ENCODE data around the gene FHIT.

FHIT gene

DNA sequence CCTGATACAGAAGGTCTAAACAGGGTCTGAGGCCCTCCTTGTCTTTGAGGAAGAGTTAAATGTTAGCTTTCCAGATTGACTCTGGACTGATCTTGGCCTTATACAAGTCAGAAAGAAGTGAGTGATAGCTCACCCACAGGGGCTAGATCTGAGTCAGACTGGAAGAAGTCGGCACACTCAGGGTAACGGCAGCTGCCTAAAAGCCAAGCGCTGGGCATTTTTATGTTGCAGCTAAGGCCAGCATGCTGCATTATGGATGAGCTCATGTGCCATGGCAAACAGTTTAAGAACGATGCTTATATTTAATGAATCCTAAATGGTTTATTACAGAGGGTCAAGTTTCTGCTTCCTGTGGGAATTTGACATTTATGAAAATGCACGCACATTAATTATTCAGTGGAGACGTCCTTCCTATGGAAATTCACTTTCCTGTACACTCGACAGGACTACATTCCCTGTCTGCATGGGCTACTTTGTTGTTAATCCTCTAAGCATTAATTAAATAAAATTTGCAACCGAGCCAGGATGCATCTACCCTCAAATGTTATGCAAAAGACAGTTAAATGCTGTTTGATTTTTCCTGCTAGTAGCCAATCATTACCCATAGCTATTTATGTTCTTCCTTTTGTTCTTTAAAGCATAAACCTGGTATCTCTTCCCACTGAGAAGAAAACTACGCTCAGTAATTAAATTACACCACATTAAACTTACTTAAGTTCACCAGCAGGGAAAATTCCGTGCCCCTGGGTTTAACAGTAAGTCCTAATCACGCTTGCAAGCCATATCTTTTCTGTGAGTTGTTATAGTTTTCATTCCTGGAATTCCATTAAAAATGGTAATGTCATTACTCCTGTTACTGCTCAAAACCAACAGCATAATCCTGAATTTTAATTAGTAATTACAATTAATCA is 1438.8 kb downstream of the FHIT start:
- H3K27ac ChIP-seq = peak overlapping the region in 1 of 2 donors; percentile 42
- TF ChIP-seq CTCF (IDR thresholded peaks at IDR 0.05) = no peak
- DNase-seq = no peak
- no peak overlapping the region for H3K4me3 ChIP-seq
- peaks cover 0 to 56% (median 20%) of the 10 kb centered on the region in 4 donors for H3K4me1 ChIP-seq
- H3K27me3 ChIP-seq = no peaks in the 10 kb centered on the region
- intact Hi-C loops (cut with DNase I; ENCODE audit: low total_unique reads) = no loop called here
- H3K36me3 ChIP-seq = no peaks in the 10 kb centered on the region
- no peaks in the 10 kb centered on the region for H3K9me3 ChIP-seq

DNA sequence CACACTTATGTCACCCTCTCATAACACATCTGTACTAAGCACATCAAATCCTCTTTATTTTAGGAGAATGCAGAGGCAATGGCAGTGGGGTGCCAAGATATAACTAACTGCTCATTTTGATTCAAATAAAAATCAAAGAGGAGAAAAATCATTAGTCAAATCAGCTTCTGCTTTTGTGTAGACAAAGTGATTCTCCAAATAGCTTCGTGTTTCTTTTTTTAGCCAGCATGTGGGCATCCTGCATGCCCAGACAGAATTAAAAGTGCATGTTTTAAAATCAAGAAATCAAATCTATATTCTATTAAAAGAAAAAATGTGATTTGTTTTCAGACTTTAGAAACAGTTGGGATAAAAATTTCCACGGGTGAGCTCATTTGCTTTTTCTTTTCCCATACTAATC is 1440.1 kb downstream of the FHIT start:
- intact Hi-C loops (cut with DNase I; ENCODE audit: low total_unique reads) = no loop called here
- no peaks in the 10 kb centered on the region for H3K27me3 ChIP-seq
- no peak overlapping the region for H3K4me3 ChIP-seq
- TF ChIP-seq CTCF (IDR thresholded peaks at IDR 0.05) = no peak
- no peak for DNase-seq
- no peaks in the 10 kb centered on the region for H3K36me3 ChIP-seq
- no peaks in the 10 kb centered on the region for H3K9me3 ChIP-seq
- peaks cover 0 to 51% (median 20%) of the 10 kb centered on the region in 4 donors for H3K4me1 ChIP-seq
- peak overlapping the region in 1 of 2 donors; percentile 42 for H3K27ac ChIP-seq

DNA sequence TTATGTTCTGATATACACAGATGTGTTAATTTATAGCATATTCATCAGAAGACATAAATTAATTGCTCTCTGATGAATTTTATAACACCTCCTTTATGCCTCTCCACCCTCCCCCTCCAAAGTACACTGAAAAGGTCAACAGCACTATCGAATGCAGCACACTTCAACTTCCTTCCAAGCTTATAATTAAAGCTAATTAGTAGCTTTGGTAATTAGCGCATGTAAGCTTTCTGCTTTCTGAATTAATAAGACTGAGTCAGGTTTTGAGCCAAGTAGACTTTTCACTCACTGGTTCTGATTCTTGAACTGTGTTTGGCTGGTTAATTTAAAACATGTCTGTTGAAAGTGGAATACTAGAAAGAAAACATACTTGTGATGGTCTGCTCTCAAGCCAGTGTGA is 1440.6 kb downstream of the FHIT start:
- H3K9me3 ChIP-seq = no peaks in the 10 kb centered on the region
- peak overlapping the region in 1 of 2 donors; percentile 42 for H3K27ac ChIP-seq
- DNase-seq = no peak
- intact Hi-C loops (cut with DNase I; ENCODE audit: low total_unique reads) = no loop called here
- peaks cover 0 to 51% (median 20%) of the 10 kb centered on the region in 4 donors for H3K4me1 ChIP-seq
- TF ChIP-seq CTCF (IDR thresholded peaks at IDR 0.05) = no peak
- no peaks in the 10 kb centered on the region for H3K27me3 ChIP-seq
- H3K36me3 ChIP-seq = no peaks in the 10 kb centered on the region
- no peak overlapping the region for H3K4me3 ChIP-seq

GRCh38 chr3:59809710-59810444 is 1441.4 kb downstream of the FHIT start:
- intact Hi-C loops (cut with DNase I; ENCODE audit: low total_unique reads) = no loop called here
- no peaks in the 10 kb centered on the region for H3K9me3 ChIP-seq
- H3K4me3 ChIP-seq = no peak overlapping the region
- H3K36me3 ChIP-seq = no peaks in the 10 kb centered on the region
- no peaks in the 10 kb centered on the region for H3K27me3 ChIP-seq
- peak in 1 of 2 experiments; percentile 41 for TF ChIP-seq CTCF (IDR thresholded peaks at IDR 0.05)
- DNase-seq = no peak
- no peak overlapping the region for H3K27ac ChIP-seq
- peaks cover 0 to 51% (median 20%) of the 10 kb centered on the region in 4 donors for H3K4me1 ChIP-seq

DNA sequence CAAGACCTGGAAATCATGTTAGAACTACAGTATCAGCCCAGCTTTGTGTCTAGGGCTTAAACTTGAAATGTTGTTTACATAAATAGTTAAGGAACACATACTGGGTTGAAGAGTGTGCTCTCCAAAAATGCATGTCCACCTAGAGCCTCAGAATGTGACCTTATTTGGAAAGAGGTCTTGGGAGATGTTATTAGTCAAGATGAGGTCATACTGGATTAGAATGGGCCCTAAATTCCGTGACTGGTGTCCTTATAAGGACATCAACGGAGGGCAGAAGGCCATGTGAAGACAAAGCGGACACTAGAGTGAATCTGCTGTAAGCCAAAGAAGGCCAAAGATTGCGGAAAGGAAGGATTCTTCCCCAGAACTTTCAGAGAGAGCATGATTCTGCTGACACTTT is 1442.2 kb downstream of the FHIT start:
- Histone ChIP-seq H3K27ac (no peak overlapping the region), H3K36me3 (no peaks in the 10 kb centered on the region), H3K4me3 (no peak overlapping the region), H3K9me3 (no peaks in the 10 kb centered on the region), H3K27me3 (no peaks in the 10 kb centered on the region), H3K4me1 (peaks cover 0 to 51% (median 20%) of the 10 kb centered on the region in 4 donors)
- TF ChIP-seq CTCF (IDR thresholded peaks at IDR 0.05) = no peak
- DNase-seq = no peak
- intact Hi-C loops (cut with DNase I; ENCODE audit: low total_unique reads) = no loop called here

Measured in tibial artery (tissue), 4 donors.